Muscle of arm (tissue), 12 donors: ENCODE results near the gene SLC5A7. TPM values are rescaled to one million over a fixed set of nuclear protein-coding genes. Genes with fewer than 3 reads are reported as not detected.

Experiments used
- polyA plus RNA-seq, 12 donors: library from polyadenylated mRNA; unstranded; fragments of 120-200 nt; gene quantifications; one replicate each; pipeline ENCODE4 v1.2.1, GENCODE V29; 2013; ENCODE audit not compliant: insufficient read length in 12 of 12

Gene SLC5A7
- polyA plus RNA-seq, 12 donors: 0.05 to 0.44 (median 0.14) TPM; not detected in 2

Other genes with a start within 250 kb of the SLC5A7 start
- gene RGPD4, start 159.6 kb upstream of the SLC5A7 start, polyA plus RNA-seq: under 1 TPM in 8 of 12 donors, not detected in 4; 0.04 to 0.11 (median 0.09) TPM